Esophagus squamous epithelium (tissue), 5 donors: Measurements from ENCODE around the gene CDH18. TPM values are rescaled to one million over a fixed set of nuclear protein-coding genes. Genes with fewer than 3 reads are reported as not detected.

Experiments
- DNase-seq: peaks from one replicate; lab custom pipeline; 2025; lab: John Stamatoyannopoulos, UW
- H3K27ac ChIP-seq, 4 donors: fragments of 200-600 bp; sonication (generic); one replicate each; pipeline ENCODE4 v1.5.1; 2016 to 2019; ENCODE audit warnings: mild to moderate bottlenecking in 1 of 4
- H3K27me3 ChIP-seq, 4 donors: fragments of 200-600 bp; sonication (generic); 1 replicate in 3 of 4; 2 replicates in 1 of 4; pipeline versions ENCODE4 v1.5.1 to v1.6.0; 2017 to 2021; ENCODE audit warnings: antibody characterized with exemption in 1 of 4
- H3K36me3 ChIP-seq, 3 donors: fragments of 200-600 bp; sonication (generic); one replicate each; pipeline ENCODE4 v1.5.1; 2016 to 2019
- H3K4me1 ChIP-seq, 3 donors: fragments of 200-600 bp; sonication (generic); one replicate each; pipeline ENCODE4 v1.5.1; 2017 to 2019
- H3K4me3 ChIP-seq, 4 donors: fragments of 200-600 bp; sonication (generic); 1 replicate in 3 of 4; 2 replicates in 1 of 4; pipeline ENCODE4 v1.5.1; 2016 to 2019; ENCODE audit warnings: mild to moderate bottlenecking in 2 of 4, moderate library complexity in 1 of 4
- H3K9me3 ChIP-seq, 3 donors: fragments of 200-600 bp; sonication (generic); one replicate each; pipeline ENCODE4 v1.5.1; 2016 to 2019
- CTCF ChIP-seq, 6 experiments: fragments of 450-650 bp in 4 of 6; fragments of 200-600 bp in 2 of 6; sonication (generic) in 2 of 6; IDR thresholded peaks; one replicate each; pipeline ENCODE4 v1.5.1; 2016 to 2019; ENCODE audit warnings: antibody characterized with exemption in 6 of 6, mild to moderate bottlenecking in 4 of 6, moderate library complexity in 4 of 6
- POLR2A ChIP-seq, 4 donors: fragments of 450-650 bp; IDR thresholded peaks; one replicate each; pipeline ENCODE4 v1.6.1; 2017; ENCODE audit warnings: antibody characterized with exemption in 4 of 4, mild to moderate bottlenecking in 4 of 4, moderate library complexity in 3 of 4
- WGBS, 2 donors: methylation state at CpG; one replicate each; pipeline ENCODE4 v1.1.5; 2018; 5-methylcytosine and 5-hydroxymethylcytosine counted together
- intact Hi-C: fragments of 100-400 bp; cut with DNase I; formaldehyde crosslinking; loops from one replicate; pipeline ENCODE4 v1.15.0; 2022
- total RNA-seq, 4 donors: library from RNA; depleted of rRNA; stranded (reverse); fragments of >200 nt; gene quantifications; one replicate each; pipeline ENCODE4 v1.1.0, GENCODE V29; 2016
- donor health status: DM: yes; HTN: yes; CAD: no.

The CDH18 gene
- total RNA-seq, 4 donors from 2014 or later: not detected

GRCh38 chr5:19923742-19924141 lies 64.3 kb downstream of the CDH18 start:
- DNase-seq: no peak
- 69 to 80% methylated on average over 3 of the region's 3 CpGs for WGBS, 2 donors
- no peaks in the 10 kb centered on the region for H3K36me3 ChIP-seq
- H3K27ac ChIP-seq: no peak overlapping the region
- intact Hi-C loops: no loop called here
- TF ChIP-seq POLR2A (IDR thresholded peaks at IDR 0.05): no peak
- no peak for TF ChIP-seq CTCF (IDR thresholded peaks at IDR 0.05)
- no peak overlapping the region for H3K4me3 ChIP-seq
- H3K27me3 ChIP-seq: no peaks in the 10 kb centered on the region
- no peaks in the 10 kb centered on the region for H3K9me3 ChIP-seq
- H3K4me1 ChIP-seq: peaks cover 0 to 10% (median 0%) of the 10 kb centered on the region in 3 donors

DNA sequence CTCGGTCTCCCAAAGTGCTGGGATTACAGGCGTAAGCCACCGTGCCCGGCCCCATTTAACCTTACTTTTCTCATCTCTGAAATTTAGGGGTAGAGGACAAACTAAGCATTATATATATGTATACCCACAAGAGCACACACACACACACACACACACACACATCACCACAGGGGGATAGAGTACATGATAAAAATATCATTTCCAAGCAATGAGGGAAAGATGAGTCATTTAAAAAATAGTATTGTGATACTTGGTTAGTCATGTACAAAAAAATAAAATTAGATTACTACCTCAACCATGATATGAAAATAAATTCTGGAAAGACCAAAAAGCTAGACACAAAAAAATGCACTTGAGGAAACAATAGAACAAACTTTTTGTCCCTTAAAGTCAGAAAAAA lies 67.2 kb downstream of the CDH18 start:
- intact Hi-C loops: no loop called here

DNA sequence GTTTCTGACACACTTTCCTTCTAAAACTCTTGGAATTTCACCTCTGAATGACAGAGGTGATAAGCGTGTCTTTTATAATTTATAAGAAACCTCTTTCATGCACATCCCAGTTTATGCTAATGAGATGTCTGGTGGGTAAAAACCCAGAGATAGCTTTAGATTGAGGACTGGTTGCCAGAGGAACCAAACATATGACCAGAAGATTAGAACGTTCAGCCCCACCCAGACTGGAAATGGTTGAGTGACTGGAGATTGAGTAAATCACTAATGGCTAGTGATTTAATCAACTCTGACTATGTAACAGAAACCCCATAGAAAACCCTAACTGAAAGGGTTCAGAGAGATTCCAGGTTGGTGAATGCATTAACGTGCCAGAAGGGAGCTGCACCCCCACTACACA lies 69.2 kb downstream of the CDH18 start:
- intact Hi-C loops: no loop called here
- no peaks in the 10 kb centered on the region for H3K9me3 ChIP-seq
- no peaks in the 10 kb centered on the region for H3K36me3 ChIP-seq
- TF ChIP-seq POLR2A (IDR thresholded peaks at IDR 0.05): no peak
- no peak for TF ChIP-seq CTCF (IDR thresholded peaks at IDR 0.05)
- no peaks in the 10 kb centered on the region for H3K4me1 ChIP-seq
- H3K4me3 ChIP-seq: no peak overlapping the region
- no peak for DNase-seq
- 65 to 83% methylated on average over 3 of the region's 3 CpGs for WGBS, 2 donors
- no peak overlapping the region for H3K27ac ChIP-seq
- no peaks in the 10 kb centered on the region for H3K27me3 ChIP-seq

More for the DNA sequence above, 67.2 kb downstream of the CDH18 start:
- H3K4me3 ChIP-seq: no peak overlapping the region
- 83 to 92% methylated on average over 4 of the region's 4 CpGs for WGBS, 2 donors
- no peak for DNase-seq
- no peaks in the 10 kb centered on the region for H3K9me3 ChIP-seq
- H3K27me3 ChIP-seq: no peaks in the 10 kb centered on the region
- TF ChIP-seq POLR2A (IDR thresholded peaks at IDR 0.05) (no peak), CTCF (IDR thresholded peaks at IDR 0.05) (no peak)
- H3K4me1 ChIP-seq: no peaks in the 10 kb centered on the region
- H3K36me3 ChIP-seq: no peaks in the 10 kb centered on the region
- no peak overlapping the region for H3K27ac ChIP-seq

GRCh38 chr5:19917588-19918122 lies 70.3 kb downstream of the CDH18 start:
- H3K27ac ChIP-seq: no peak overlapping the region
- WGBS, 2 donors: 78 to 85% methylated on average over 5 of the region's 5 CpGs
- no peaks in the 10 kb centered on the region for H3K27me3 ChIP-seq
- TF ChIP-seq CTCF (IDR thresholded peaks at IDR 0.05) (no peak), POLR2A (IDR thresholded peaks at IDR 0.05) (no peak)
- intact Hi-C loops: no loop called here
- no peaks in the 10 kb centered on the region for H3K36me3 ChIP-seq
- DNase-seq: no peak
- no peak overlapping the region for H3K4me3 ChIP-seq
- H3K4me1 ChIP-seq: no peaks in the 10 kb centered on the region
- H3K9me3 ChIP-seq: no peaks in the 10 kb centered on the region

- intact Hi-C loops: no loop called here
Measured at GRCh38 chr5:19910136-19910535, 77.9 kb downstream of the CDH18 start.

More at GRCh38 chr5:19910136-19910535, 77.9 kb downstream of the CDH18 start:
- WGBS, 2 donors: 68 to 72% methylated on average over 4 of the region's 4 CpGs
- DNase-seq: no peak
- no peaks in the 10 kb centered on the region for H3K9me3 ChIP-seq
- TF ChIP-seq POLR2A (IDR thresholded peaks at IDR 0.05) (no peak), CTCF (IDR thresholded peaks at IDR 0.05) (no peak)
- no peaks in the 10 kb centered on the region for H3K27me3 ChIP-seq
- H3K36me3 ChIP-seq: no peaks in the 10 kb centered on the region
- no peaks in the 10 kb centered on the region for H3K4me1 ChIP-seq
- H3K27ac ChIP-seq: no peak overlapping the region
- H3K4me3 ChIP-seq: no peak overlapping the region
